ENCODE data around the gene SNAI3.

- TF ChIP-seq CTCF (IDR thresholded peaks at IDR 0.05), result no peak
- TF ChIP-seq POLR2A (IDR thresholded peaks at IDR 0.05), result no peak
These were observed 24.8 kb downstream of the SNAI3 start for GRCh38 chr16:88661468-88661867.
